DMS153 (cell line): ENCODE results near the gene BDH1.

Source experiments
- DNase-seq: peaks from one replicate; lab custom pipeline; 2025; lab: John Stamatoyannopoulos, UW

BDH1 gene

GRCh38 chr3:197505796-197506548 lies 49.8 kb downstream of the BDH1 start:
- no peak for DNase-seq

- DNase-seq = no peak
Observed at GRCh38 chr3:197504641-197505121, 51.1 kb downstream of the BDH1 start.

GRCh38 chr3:197504229-197504628 lies 51.5 kb downstream of the BDH1 start:
- no peak for DNase-seq

GRCh38 chr3:197503652-197504051 lies 52.1 kb downstream of the BDH1 start:
- no peak for DNase-seq

GRCh38 chr3:197501879-197502620 lies 53.7 kb downstream of the BDH1 start:
- DNase-seq = no peak

GRCh38 chr3:197501496-197501878 lies 54.3 kb downstream of the BDH1 start:
- DNase-seq = no peak

- DNase-seq = no peak
Observed at GRCh38 chr3:197500812-197501211, 55.0 kb downstream of the BDH1 start.

- no peak for DNase-seq
Observed at GRCh38 chr3:197499427-197499826, 56.3 kb downstream of the BDH1 start.

- DNase-seq = no peak
Observed at GRCh38 chr3:197498499-197499241, 57.1 kb downstream of the BDH1 start.

GRCh38 chr3:197496746-197497125 lies 59.0 kb downstream of the BDH1 start:
- no peak for DNase-seq

GRCh38 chr3:197495999-197496745 lies 59.6 kb downstream of the BDH1 start:
- DNase-seq = no peak

GRCh38 chr3:197495499-197495898 lies 60.3 kb downstream of the BDH1 start:
- no peak for DNase-seq

- no peak for DNase-seq
Observed at GRCh38 chr3:197495059-197495455, 60.7 kb downstream of the BDH1 start.

GRCh38 chr3:197494366-197495058 lies 61.3 kb downstream of the BDH1 start:
- DNase-seq = peak; percentile 33

GRCh38 chr3:197493049-197493448 lies 62.7 kb downstream of the BDH1 start:
- DNase-seq = no peak

GRCh38 chr3:197491923-197492664 lies 63.7 kb downstream of the BDH1 start:
- DNase-seq = no peak

- DNase-seq = no peak
Observed at GRCh38 chr3:197491478-197491877, 64.3 kb downstream of the BDH1 start.

- DNase-seq = no peak
Observed at GRCh38 chr3:197490098-197491058, 65.4 kb downstream of the BDH1 start.

GRCh38 chr3:197487911-197488391 lies 67.8 kb downstream of the BDH1 start:
- peak; percentile 59 for DNase-seq
